Neural cell (in vitro differentiated cells): Measurements from ENCODE around the gene EML4. TPM values are rescaled to one million over a fixed set of nuclear protein-coding genes. Genes with fewer than 3 reads are reported as not detected.

ENCODE experiments used
- H2AFZ ChIP-seq: fragments of 200-600, 300-800 bp; sonication (generic), shearing (Covaris generic); 2 replicates; pipeline ENCODE4 v1.6.0; 2014; ENCODE audit warnings: low read depth, mild to moderate bottlenecking, antibody characterized with exemption, low read length, moderate library complexity
- H3F3A ChIP-seq: fragments of 200-600 bp; shearing (Covaris generic); 2 replicates; pipeline ENCODE4 v1.6.1; 2016; ENCODE audit warnings: mild to moderate bottlenecking, moderate library complexity, mixed read lengths, antibody characterized with exemption, low read length; ENCODE audit not compliant: insufficient read depth, poor library complexity, severe bottlenecking
- H3K27ac ChIP-seq: fragments of 200-600, 300-800 bp; sonication (generic), shearing (Covaris generic); 2 replicates; pipeline ENCODE4 v1.5.1; 2014; ENCODE audit warnings: mild to moderate bottlenecking, low read length, moderate library complexity
- H3K27me3 ChIP-seq: fragments of 300-800, 200-600 bp; sonication (generic), shearing (Covaris generic); 2 replicates; pipeline ENCODE4 v1.6.0; 2014; ENCODE audit warnings: mild to moderate bottlenecking, low read depth, low read length, moderate library complexity; ENCODE audit not compliant: insufficient read depth
- H3K36me3 ChIP-seq: fragments of 300-800, 200-600 bp; sonication (generic), shearing (Covaris generic); 2 replicates; pipeline ENCODE4 v1.5.1; 2014; ENCODE audit warnings: mild to moderate bottlenecking, antibody characterized with exemption, low read length, moderate library complexity; ENCODE audit not compliant: insufficient read depth
- H3K4me2 ChIP-seq: fragments of 300-800, 200-600 bp; sonication (generic), shearing (Covaris generic); 2 replicates; pipeline ENCODE4 v1.6.0; 2014; ENCODE audit warnings: mild to moderate bottlenecking, low read length
- H3K4me3 ChIP-seq: fragments of 300-800, 200-600 bp; sonication (generic), shearing (Covaris generic); 2 replicates; pipeline ENCODE4 v1.5.1; 2014; ENCODE audit warnings: mild to moderate bottlenecking, low read length, moderate library complexity
- H3K79me2 ChIP-seq: fragments of 200-600 bp; shearing (Covaris generic); replicated peaks from 2 replicates; pipeline ENCODE4 v1.6.0; 2014; ENCODE audit warnings: mild to moderate bottlenecking, low read length, moderate library complexity; ENCODE audit not compliant: insufficient read depth
- H3K9ac ChIP-seq: fragments of 300-800, 200-600 bp; sonication (generic), shearing (Covaris generic); 2 replicates; pipeline ENCODE4 v1.6.1; 2016; ENCODE audit warnings: mild to moderate bottlenecking, low read length, mixed read lengths
- H3K9me2 ChIP-seq: fragments of 200-600 bp; shearing (Covaris generic); 2 replicates; pipeline ENCODE4 v1.6.1; 2016; ENCODE audit warnings: mild to moderate bottlenecking, low read length, mixed read lengths; ENCODE audit not compliant: insufficient read depth
- H3K9me3 ChIP-seq: fragments of 200-600, 300-800 bp; sonication (generic), shearing (Covaris generic); 2 replicates; pipeline ENCODE4 v1.6.1; 2016; ENCODE audit warnings: mild to moderate bottlenecking, mixed run types, low read length, moderate library complexity, mixed read lengths
- H4K20me1 ChIP-seq: fragments of 200-600 bp; shearing (Covaris generic); 2 replicates; pipeline ENCODE4 v1.6.1; 2016; ENCODE audit warnings: mild to moderate bottlenecking, mixed run types; ENCODE audit not compliant: insufficient read depth
- EZH2 ChIP-seq: fragments of 200-600, 300-800 bp; shearing (Covaris generic), sonication (generic); IDR thresholded peaks from 2 replicates; pipeline ENCODE4 v1.6.1; 2014; ENCODE audit warnings: antibody characterized with exemption, low read length, borderline replicate concordance, mild to moderate bottlenecking; ENCODE audit not compliant: insufficient read depth, poor library complexity, severe bottlenecking
- MXI1 ChIP-seq: fragments of 450-650 bp; conservative IDR thresholded peaks from 2 replicates; pipeline ENCODE4 v1.6.1; 2014; ENCODE audit warnings: antibody characterized with exemption, mild to moderate bottlenecking; ENCODE audit not compliant: poor library complexity, severe bottlenecking
- POLR2AphosphoS5 ChIP-seq: IDR thresholded peaks from 2 replicates; pipeline ENCODE4 v1.6.1; 2012
- RAD21 ChIP-seq: fragments of 450-650 bp; conservative IDR thresholded peaks from 2 replicates; pipeline ENCODE4 v1.6.1; 2014; ENCODE audit warnings: antibody characterized with exemption, mild to moderate bottlenecking, moderate library complexity
- TAF1 ChIP-seq: IDR thresholded peaks from 2 replicates; pipeline ENCODE4 v1.6.1; 2012; ENCODE audit warnings: low read depth
- polyA plus RNA-seq: library from polyadenylated mRNA; depleted of rRNA; stranded (reverse); fragments of >200 nt; gene quantifications from 2 replicates; pipeline ENCODE4 v1.2.3, GENCODE V29; 2014
- TF ChIP-seq, protein P1 (sequence below): fragments of 450-650 bp; IDR thresholded peaks from 2 replicates; pipeline ENCODE4 v1.5.1; 2014; ENCODE audit warnings: antibody characterized with exemption, mild to moderate bottlenecking, moderate library complexity; ENCODE audit not compliant: poor library complexity, severe bottlenecking
- TF ChIP-seq, protein P2 (sequence below): IDR thresholded peaks from 2 replicates; pipeline ENCODE4 v1.6.1; 2012; ENCODE audit warnings: borderline replicate concordance

Gene EML4
- polyA plus RNA-seq, 1 donor from 2014 or later: 33.9 TPM

DNA sequence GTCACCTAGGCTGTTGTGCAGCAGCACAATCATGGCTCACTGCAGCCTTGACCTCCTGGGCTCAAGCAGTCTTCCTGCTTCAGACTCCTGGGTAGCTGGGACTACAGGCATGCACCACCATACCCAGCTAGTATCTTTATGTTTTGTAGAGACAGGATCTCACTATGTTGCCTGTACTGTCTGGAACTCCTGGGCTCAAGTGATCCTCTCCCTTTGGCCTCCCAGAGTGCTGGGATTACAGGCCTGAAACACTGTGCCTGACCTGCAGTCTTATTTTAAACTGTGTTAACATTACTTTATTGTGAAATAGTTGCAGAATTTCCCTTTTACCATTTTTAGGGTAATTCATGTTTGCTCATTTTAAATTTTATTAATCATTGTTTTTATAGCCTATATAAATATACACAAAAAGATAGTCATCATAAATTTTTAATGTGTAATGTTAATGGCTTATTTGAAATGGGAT, 24.6 kb downstream of the EML4 start:
- TF ChIP-seq, protein P1, sequence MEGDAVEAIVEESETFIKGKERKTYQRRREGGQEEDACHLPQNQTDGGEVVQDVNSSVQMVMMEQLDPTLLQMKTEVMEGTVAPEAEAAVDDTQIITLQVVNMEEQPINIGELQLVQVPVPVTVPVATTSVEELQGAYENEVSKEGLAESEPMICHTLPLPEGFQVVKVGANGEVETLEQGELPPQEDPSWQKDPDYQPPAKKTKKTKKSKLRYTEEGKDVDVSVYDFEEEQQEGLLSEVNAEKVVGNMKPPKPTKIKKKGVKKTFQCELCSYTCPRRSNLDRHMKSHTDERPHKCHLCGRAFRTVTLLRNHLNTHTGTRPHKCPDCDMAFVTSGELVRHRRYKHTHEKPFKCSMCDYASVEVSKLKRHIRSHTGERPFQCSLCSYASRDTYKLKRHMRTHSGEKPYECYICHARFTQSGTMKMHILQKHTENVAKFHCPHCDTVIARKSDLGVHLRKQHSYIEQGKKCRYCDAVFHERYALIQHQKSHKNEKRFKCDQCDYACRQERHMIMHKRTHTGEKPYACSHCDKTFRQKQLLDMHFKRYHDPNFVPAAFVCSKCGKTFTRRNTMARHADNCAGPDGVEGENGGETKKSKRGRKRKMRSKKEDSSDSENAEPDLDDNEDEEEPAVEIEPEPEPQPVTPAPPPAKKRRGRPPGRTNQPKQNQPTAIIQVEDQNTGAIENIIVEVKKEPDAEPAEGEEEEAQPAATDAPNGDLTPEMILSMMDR: no peak
- no peak for TF ChIP-seq POLR2AphosphoS5
- no peak for TF ChIP-seq EZH2
- no peak for TF ChIP-seq MXI1
- Histone ChIP-seq H3K9me2 (no peaks in the 10 kb centered on the region), H3K79me2 (no peaks in the 10 kb centered on the region), H3K27me3 (no peaks in the 10 kb centered on the region), H3K4me2 (no peak overlapping the region), H3K36me3 (no peaks in the 10 kb centered on the region), H4K20me1 (no peaks in the 10 kb centered on the region), H3F3A (no peaks in the 10 kb centered on the region), H3K4me3 (no peak overlapping the region), H3K9me3 (no peaks in the 10 kb centered on the region), H3K9ac (no peak overlapping the region), H2AFZ (no peak overlapping the region), H3K27ac (no peak overlapping the region)

DNA sequence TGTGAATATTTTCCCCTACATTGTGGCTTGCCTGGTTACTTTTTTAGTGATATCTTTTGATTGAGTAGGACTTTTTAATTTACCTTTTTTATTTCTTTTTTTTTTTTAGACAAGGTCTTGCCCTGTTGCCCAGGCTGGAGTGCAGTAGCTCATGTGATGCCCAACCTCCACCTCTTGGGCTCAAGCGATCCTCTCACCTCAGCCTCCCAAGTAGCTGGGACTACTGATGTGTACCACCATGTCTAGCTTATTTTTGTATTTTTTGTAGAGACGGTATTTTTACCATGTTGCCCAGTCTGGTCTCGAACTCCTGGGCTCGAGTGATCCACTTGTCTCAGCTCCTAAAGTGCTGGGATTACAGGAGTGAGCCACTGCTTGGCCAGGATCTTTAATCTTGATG, 25.3 kb downstream of the EML4 start:
- H4K20me1 ChIP-seq: no peaks in the 10 kb centered on the region
- no peaks in the 10 kb centered on the region for H3F3A ChIP-seq
- no peaks in the 10 kb centered on the region for H3K79me2 ChIP-seq
- no peaks in the 10 kb centered on the region for H3K27me3 ChIP-seq
- H3K4me2 ChIP-seq: no peak overlapping the region
- TF ChIP-seq RAD21: no peak
- TF ChIP-seq, protein P1: no peak
- TF ChIP-seq, protein P2, sequence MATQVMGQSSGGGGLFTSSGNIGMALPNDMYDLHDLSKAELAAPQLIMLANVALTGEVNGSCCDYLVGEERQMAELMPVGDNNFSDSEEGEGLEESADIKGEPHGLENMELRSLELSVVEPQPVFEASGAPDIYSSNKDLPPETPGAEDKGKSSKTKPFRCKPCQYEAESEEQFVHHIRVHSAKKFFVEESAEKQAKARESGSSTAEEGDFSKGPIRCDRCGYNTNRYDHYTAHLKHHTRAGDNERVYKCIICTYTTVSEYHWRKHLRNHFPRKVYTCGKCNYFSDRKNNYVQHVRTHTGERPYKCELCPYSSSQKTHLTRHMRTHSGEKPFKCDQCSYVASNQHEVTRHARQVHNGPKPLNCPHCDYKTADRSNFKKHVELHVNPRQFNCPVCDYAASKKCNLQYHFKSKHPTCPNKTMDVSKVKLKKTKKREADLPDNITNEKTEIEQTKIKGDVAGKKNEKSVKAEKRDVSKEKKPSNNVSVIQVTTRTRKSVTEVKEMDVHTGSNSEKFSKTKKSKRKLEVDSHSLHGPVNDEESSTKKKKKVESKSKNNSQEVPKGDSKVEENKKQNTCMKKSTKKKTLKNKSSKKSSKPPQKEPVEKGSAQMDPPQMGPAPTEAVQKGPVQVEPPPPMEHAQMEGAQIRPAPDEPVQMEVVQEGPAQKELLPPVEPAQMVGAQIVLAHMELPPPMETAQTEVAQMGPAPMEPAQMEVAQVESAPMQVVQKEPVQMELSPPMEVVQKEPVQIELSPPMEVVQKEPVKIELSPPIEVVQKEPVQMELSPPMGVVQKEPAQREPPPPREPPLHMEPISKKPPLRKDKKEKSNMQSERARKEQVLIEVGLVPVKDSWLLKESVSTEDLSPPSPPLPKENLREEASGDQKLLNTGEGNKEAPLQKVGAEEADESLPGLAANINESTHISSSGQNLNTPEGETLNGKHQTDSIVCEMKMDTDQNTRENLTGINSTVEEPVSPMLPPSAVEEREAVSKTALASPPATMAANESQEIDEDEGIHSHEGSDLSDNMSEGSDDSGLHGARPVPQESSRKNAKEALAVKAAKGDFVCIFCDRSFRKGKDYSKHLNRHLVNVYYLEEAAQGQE: no peak
- no peak for TF ChIP-seq TAF1
- H3K9ac ChIP-seq: no peak overlapping the region
- no peaks in the 10 kb centered on the region for H3K9me2 ChIP-seq
- H3K27ac ChIP-seq: no peak overlapping the region
- H2AFZ ChIP-seq: no peak overlapping the region
- no peaks in the 10 kb centered on the region for H3K9me3 ChIP-seq
- H3K36me3 ChIP-seq: no peaks in the 10 kb centered on the region
- no peak overlapping the region for H3K4me3 ChIP-seq
